GM12865 (cell line): ENCODE measurements around the gene CRAMP1.
"Not testable (repeated sequence)": the region's sequence is repeated elsewhere in the genome, so short reads cannot be mapped to it uniquely, and the experiment has no call there.

Experiments used
- DNase-seq: peaks from one replicate; pipeline ENCODE4 v3.0.0; 2010; ENCODE audit warnings: low read depth
- H3K4me3 ChIP-seq: 2 replicates; pipeline ENCODE4 v1.5.1; 2011; ENCODE audit warnings: mild to moderate bottlenecking, low read depth, low read length, control low read depth
- CTCF ChIP-seq: IDR thresholded peaks from 2 replicates; pipeline ENCODE4 v1.5.1; 2011; ENCODE audit warnings: low read length, control low read depth, low read depth, inconsistent platforms; ENCODE audit not compliant: insufficient read depth; ENCODE audit errors: missing control alignments

The CRAMP1 gene

DNA sequence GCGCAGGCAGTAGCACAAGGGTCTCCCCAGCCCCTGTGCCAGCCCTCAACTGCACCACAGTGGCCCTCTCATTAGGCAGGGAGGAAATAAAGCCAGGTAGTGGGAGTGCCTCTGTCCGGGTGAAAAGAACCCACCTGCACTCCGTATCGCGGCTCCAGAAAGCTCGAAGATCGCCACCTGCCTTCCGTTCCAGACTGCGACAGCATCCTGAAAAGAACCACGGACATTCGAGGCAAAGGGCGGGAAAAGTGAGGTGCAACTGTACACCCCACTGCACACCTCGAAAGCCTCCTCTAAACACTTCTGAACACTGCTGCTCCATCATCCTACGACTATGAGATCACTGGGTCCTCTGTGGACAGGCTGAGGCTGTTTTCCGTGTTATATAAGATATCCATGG, 29.0 kb upstream of the CRAMP1 start:
- no peak for TF ChIP-seq CTCF
- DNase-seq: no peak
- H3K4me3 ChIP-seq: no peak overlapping the region

DNA sequence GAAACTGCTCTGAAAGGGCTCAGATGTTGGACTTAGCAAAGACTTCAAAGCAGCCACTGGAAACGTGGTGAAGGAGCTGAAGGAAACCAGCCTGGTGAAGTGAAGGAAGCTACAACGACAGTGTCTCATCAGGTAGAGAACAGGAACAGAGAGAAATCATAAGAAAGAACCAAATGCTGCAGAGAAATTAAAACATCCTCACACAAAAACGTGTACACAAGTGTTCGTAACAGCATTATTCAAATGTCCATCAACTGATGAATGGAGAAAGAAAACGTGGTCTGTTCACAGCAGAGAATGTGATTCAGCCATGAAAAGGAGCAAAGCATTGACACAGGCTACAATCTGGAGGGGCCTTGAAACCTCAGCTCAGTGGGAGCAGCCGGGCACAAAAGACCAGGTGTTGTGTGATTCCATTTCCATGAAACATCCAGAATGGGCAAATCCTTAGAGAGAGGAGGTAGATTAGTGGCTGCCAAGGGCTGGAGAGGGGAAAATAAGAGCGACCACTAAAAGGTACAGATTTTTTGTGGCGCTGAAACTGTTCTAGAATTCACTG, 27.2 kb upstream of the CRAMP1 start:
- DNase-seq: no peak
- no peak overlapping the region for H3K4me3 ChIP-seq
- no peak for TF ChIP-seq CTCF

DNA sequence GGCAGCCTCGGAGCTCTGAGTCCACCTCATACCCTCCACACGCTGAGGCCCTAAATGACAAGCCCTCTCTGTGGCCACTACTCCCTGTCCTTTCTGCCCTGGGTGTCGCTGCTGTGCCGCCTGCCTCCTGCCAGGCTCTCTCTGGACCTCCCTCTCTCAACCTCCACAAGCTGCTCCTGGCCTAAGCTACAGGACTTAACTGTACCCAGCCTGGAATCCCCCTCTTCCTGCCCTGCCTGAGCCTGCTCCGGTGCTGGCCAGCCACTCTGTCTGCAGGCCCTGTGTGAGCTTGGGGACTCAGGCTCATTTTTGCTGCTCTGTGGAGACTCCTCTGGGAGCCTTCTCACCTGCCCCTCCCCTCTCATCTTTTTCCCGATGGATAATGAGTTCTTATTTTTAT, 21.8 kb upstream of the CRAMP1 start:
- H3K4me3 ChIP-seq: no peak overlapping the region
- TF ChIP-seq CTCF: no peak
- no peak for DNase-seq

DNA sequence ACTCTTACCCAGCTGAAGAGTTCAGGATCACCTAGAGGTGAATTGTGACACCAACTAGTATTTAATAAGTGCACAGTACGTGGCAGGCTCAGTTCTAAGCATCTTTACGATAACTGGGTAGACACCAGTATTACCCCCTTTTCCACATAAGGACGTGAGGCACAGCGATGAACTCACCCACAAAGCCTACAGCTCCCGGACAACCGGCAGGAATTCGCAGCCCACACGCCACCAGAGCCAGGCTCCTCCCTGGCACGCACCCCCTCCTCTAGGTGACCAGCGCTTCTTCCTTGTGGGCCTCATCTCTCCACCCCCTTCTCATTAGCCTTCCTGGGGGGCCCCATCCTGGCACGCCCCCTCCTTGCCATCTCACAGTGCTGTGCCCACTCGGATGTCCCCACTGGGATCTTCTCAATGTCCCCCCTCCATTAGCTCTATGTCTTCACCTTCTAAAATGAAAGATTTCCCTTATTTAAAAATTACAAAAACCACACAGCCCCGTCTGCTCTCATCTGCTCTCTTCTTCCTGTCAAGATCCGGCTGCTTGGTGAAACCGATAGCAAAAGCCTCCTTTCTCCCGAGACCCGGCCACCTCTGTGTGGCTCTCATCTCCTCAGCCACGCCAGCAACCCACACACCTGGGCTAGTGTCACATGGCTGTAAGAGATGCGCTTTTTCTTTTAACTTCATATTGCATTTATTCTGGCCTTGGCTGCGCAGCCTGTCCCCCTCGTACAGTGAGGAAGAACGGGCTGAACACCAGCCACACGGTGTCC, 21.0 kb upstream of the CRAMP1 start:
- no peak for DNase-seq
- H3K4me3 ChIP-seq: no peak overlapping the region
- TF ChIP-seq CTCF: no peak

GRCh38 chr16:1592446-1592845, 19.7 kb upstream of the CRAMP1 start:
- no peak overlapping the region for H3K4me3 ChIP-seq

DNA sequence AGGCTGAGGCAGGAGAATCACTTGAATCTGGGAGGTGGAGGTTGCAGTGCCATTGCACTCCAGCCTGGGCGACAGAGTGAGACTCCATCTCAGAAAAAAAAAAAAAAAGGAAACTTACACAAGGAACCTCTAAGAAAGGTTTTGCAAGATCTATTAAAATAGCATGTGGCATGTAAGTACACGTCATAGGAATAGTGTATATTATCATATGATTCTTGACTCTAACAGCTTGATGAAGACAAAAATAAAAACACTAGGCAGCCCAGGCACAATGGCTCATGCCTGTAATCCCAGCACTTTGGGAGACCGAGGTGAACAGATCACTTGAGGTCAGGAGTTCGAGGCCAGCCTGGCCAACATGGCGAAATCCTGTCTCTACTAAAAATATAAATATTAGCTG, 16.6 kb upstream of the CRAMP1 start:
- H3K4me3 ChIP-seq, DNase-seq: not testable (repeated sequence)

More at GRCh38 chr16:1592446-1592845, 19.7 kb upstream of the CRAMP1 start:
- no peak for TF ChIP-seq CTCF
- DNase-seq: no peak

GRCh38 chr16:1596516-1596915, 15.6 kb upstream of the CRAMP1 start:
- DNase-seq: no peak
- no peak for TF ChIP-seq CTCF
- no peak overlapping the region for H3K4me3 ChIP-seq
